ENCODE measurements around the gene TBX2.

DNA sequence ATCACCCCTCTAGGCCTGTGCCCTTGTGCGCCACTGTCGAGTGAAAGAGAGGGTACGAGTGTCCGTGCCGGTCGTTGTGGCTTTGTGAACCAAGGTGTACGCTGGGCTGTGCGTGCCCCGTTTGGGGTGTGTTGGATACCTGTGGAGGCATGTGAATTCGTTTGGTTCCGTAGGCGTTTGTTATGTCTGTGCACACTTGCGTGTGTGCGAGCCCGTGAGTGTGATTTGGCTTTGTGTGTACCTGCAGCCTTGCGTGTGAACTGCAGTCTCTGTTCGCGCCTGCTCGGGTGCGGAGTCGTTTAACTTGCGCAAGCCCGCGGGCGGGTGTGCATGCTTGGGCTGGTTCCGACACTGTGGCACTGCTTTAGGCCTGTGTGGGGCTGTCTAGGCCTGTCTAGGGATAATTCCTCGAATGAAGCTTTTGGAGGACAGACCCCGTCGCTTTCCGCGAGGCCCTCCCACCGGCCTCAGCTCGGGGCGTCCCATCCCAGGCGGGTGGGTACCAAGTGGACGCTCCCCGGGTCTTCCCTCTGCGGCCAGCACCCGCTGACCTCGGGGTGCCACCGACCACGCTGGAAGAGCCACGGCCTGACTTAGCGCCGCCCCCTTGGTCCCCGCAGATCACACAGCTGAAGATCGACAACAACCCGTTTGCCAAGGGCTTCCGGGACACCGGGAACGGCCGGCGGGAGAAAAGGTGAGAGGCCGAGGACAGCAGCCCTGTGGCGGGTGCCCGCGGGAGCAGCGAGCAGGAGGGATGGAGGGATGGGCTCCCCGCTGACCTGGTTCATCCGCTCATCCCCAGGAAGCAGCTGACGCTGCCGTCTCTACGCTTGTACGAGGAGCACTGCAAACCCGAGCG is 4.4 kb downstream of the TBX2 start:
- peak in 1 of 3 donors; percentile 14 for TF ChIP-seq POLR2AphosphoS5 (IDR thresholded peaks at IDR 0.05)
- TF ChIP-seq, protein P1, sequence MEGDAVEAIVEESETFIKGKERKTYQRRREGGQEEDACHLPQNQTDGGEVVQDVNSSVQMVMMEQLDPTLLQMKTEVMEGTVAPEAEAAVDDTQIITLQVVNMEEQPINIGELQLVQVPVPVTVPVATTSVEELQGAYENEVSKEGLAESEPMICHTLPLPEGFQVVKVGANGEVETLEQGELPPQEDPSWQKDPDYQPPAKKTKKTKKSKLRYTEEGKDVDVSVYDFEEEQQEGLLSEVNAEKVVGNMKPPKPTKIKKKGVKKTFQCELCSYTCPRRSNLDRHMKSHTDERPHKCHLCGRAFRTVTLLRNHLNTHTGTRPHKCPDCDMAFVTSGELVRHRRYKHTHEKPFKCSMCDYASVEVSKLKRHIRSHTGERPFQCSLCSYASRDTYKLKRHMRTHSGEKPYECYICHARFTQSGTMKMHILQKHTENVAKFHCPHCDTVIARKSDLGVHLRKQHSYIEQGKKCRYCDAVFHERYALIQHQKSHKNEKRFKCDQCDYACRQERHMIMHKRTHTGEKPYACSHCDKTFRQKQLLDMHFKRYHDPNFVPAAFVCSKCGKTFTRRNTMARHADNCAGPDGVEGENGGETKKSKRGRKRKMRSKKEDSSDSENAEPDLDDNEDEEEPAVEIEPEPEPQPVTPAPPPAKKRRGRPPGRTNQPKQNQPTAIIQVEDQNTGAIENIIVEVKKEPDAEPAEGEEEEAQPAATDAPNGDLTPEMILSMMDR (IDR thresholded peaks at IDR 0.05), result no peak

Data from suprapubic skin (tissue), 3 donors.